ENCODE results near the gene SYT13.

SYT13 gene

GRCh38 chr11:45305874-45306623, 19.9 kb upstream of the SYT13 start:
- no peak for DNase-seq

- DNase-seq: no peak
Observed at GRCh38 chr11:45304992-45305335, 18.8 kb upstream of the SYT13 start.

GRCh38 chr11:45304111-45304991, 18.2 kb upstream of the SYT13 start:
- DNase-seq: no peak

- no peak for DNase-seq
Observed at GRCh38 chr11:45303316-45303715, 17.2 kb upstream of the SYT13 start.

GRCh38 chr11:45301537-45302246, 15.6 kb upstream of the SYT13 start:
- DNase-seq: no peak

GRCh38 chr11:45300715-45301114, 14.6 kb upstream of the SYT13 start:
- DNase-seq: no peak

GRCh38 chr11:45298718-45299117, 12.6 kb upstream of the SYT13 start:
- DNase-seq: no peak

- DNase-seq: no peak
Observed at GRCh38 chr11:45296075-45296474, 9.9 kb upstream of the SYT13 start.

- DNase-seq: no peak
Observed at GRCh38 chr11:45294499-45294898, 8.4 kb upstream of the SYT13 start.

GRCh38 chr11:45293566-45294192, 7.5 kb upstream of the SYT13 start:
- DNase-seq: peak; percentile 43

GRCh38 chr11:45290586-45290985, 4.4 kb upstream of the SYT13 start:
- no peak for DNase-seq

GRCh38 chr11:45289369-45289768, 3.2 kb upstream of the SYT13 start:
- no peak for DNase-seq

GRCh38 chr11:45288339-45288738, 2.2 kb upstream of the SYT13 start:
- DNase-seq: peak; percentile 16

- DNase-seq: no peak
Observed at GRCh38 chr11:45287316-45287903, 1.3 kb upstream of the SYT13 start.

GRCh38 chr11:45285250-45285828, 802 bp downstream of the SYT13 start:
- no peak for DNase-seq

GRCh38 chr11:45282081-45282480, 4.1 kb downstream of the SYT13 start:
- no peak for DNase-seq

GRCh38 chr11:45280449-45280848, 5.7 kb downstream of the SYT13 start:
- DNase-seq: no peak

- no peak for DNase-seq
Observed at GRCh38 chr11:45279645-45280044, 6.5 kb downstream of the SYT13 start.

GRCh38 chr11:45278714-45279113, 7.4 kb downstream of the SYT13 start:
- no peak for DNase-seq

GRCh38 chr11:45275828-45276227, 10.3 kb downstream of the SYT13 start:
- no peak for DNase-seq

GRCh38 chr11:45274206-45274605, 11.9 kb downstream of the SYT13 start:
- DNase-seq: no peak

- DNase-seq: no peak
Observed at GRCh38 chr11:45273509-45273908, 12.6 kb downstream of the SYT13 start.

All from NCI-H1694 treated with DMSO at 0.1 percent for 48 hours (cell line).